ENCODE measurements around the gene TBX10.
"Not testable (repeated sequence)": the region's sequence is repeated elsewhere in the genome, so short reads cannot be mapped to it uniquely, and the experiment has no call there.

The TBX10 gene

DNA sequence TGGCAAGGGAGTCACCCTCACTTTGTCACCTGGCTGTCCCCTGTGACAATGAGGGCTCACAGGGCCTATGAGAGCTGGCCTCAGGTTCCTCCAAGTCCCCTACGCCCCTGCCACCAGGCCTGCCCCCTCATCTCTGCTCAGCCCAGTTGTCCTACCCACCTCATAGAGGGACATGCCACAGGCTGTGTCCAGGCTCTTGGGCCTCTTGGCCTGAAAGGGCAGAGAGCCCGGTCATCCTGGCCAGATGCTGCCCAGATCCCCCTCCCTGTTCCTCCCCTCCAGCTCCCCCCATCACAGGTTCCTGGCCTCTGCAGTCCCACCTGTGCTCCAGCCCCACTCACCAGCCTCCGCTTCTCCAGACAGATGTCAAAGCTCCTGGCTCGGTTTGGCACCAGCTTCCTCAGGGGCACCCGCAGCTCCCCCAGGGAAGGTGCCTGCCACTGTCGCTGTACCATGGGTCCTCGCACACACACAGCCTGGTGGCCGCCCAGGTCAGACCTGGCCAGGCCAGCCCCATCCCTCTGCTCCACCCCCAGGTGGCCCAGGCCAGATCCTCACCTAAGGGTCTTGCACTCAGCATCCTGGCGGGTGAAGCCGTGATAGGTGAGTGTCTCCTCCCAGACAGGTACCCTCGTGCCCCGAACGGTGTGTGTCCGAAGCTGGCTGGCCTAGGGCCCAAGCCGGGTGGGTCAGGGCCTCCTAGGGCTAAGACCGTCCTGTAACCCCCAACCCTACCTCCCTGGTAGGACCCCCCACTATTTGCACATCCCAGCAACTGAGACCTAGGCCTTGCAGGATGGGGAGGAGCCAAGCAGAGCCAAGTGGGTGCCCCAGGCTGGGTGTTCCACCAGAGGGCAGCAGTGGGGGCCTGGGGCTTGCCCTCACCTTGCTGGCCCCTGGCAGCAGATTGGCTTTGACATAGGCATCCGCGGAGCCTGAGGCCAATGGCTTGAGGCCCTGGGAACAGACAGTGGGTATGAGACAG lies 24.5 kb downstream of the TBX10 start:
- peak; percentile 18 for DNase-seq

DNA sequence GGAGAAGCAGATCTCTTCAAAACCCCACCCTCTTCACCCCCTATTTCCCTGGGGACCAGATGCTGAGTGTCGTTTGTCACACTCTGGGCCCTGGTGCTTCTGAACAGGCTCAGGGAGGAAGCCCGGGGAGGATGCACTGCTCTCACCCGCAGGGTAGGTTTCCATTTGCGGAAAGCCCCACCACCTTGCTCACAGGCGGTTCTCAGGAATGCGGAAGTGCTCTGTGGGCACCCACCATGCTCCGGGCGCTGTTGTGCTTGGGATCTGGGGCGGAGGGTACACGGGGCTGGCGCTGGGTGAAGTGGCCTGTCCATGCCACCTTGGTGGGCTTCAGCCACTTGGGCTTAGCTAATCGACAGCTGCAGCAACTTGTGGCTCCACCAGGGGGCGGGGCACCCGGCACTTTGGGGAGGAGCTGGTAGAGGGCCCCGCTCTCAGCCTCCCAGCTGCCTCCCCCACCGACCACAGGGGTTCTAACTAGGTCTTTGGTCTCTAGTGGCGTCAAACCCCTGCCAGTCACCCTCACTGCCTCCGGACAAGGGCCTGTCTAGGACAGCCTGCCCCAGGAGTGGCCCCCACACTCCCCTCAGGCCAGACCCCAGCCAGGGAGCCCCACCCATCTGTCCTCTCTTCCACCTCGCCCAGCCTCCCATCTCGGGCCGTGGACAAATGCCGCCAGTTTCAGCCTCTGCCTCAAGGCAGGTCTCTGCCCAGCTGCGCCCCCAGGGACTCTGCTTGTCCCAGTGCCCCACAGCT lies 25.4 kb downstream of the TBX10 start:
- DNase-seq: no peak

DNA sequence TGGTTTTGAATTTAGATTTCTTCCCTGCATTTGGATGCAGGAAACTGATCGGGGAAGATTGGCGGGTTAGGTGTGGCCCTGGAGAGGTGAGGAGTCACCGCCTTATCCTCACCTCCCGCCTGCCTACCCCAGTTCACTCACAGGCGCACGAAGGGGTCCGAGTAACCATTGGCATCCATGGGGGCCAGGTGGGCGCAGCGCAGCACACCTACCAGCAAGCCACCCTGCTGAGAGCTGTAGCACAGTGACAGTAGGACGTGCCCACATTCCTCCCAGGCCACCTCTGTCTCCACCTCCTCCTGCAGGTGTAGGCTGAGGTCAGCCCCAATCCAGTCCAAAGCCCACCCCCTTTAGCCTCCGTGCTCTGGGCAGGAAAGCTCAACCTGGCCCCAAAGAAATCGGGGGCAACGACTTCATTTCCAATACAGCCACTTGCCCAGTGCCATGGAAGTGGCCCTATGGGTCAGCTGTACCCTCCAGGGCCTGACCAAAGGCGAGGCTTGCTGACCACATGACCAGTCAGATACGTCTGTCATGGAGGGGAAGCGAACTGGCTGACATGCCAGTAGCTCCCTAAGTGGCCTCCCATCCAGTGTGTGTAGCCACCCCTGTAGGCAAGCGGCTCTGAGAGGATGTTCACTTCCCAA lies 26.1 kb downstream of the TBX10 start:
- no peak for DNase-seq

DNA sequence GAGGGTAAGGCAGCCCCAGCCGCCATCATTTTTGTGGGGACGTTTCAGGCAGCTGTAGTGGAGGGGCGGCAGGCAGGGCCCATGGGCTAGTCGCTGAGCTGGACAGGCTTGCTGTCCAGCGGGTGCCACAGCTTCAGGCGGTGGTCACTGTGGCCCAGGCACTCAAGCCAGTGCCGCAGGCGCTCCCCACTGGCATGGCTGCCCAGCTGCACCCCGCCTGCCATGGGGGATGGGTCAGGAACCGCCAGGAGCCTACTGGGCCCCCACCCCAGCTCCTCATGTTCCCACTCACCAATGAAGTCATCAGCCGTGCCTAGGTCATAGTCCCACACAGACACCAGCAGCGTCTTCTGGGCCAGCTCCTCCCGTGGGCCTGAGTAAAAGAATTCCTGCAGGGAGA lies 26.8 kb downstream of the TBX10 start:
- DNase-seq: no peak

GRCh38 chr11:67611704-67612587 lies 27.6 kb downstream of the TBX10 start:
- no peak for DNase-seq

GRCh38 chr11:67611165-67611564 lies 28.4 kb downstream of the TBX10 start:
- DNase-seq: no peak

GRCh38 chr11:67610302-67610868 lies 29.2 kb downstream of the TBX10 start:
- no peak for DNase-seq

DNA sequence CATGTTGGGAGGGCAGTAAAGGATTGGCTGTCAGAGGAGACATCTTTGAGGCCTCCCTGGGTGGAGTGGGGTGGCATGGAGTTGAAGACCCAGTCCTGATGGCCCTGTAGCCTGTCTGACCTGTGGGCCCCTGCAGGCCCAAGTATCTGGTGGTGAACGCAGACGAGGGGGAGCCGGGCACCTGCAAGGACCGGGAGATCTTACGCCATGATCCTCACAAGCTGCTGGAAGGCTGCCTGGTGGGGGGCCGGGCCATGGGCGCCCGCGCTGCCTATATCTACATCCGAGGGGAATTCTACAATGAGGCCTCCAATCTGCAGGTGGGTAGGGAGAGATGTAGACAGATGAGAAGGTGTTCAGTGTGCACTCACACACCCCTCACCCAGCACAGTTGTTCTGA lies 30.2 kb downstream of the TBX10 start:
- no peak for DNase-seq

DNA sequence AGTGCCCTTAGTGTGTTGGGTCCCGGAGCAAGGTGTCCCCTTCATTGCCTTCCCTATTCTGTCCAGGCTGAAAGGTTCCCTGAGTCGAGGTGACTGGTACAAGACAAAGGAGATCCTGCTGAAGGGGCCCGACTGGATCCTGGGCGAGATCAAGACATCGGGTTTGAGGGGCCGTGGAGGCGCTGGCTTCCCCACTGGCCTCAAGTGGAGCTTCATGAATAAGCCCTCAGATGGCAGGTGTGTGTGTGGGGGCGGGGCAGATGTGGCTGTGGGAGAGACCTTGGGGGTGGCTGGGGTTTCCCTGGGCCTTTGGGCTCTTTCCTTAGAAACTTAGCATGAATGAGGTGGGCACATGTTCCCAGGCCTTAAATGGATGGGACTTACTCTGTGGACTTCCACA lies 31.1 kb downstream of the TBX10 start:
- DNase-seq: no peak

- no peak for DNase-seq
Measured at GRCh38 chr11:67607507-67607906, 32.1 kb downstream of the TBX10 start.

DNA sequence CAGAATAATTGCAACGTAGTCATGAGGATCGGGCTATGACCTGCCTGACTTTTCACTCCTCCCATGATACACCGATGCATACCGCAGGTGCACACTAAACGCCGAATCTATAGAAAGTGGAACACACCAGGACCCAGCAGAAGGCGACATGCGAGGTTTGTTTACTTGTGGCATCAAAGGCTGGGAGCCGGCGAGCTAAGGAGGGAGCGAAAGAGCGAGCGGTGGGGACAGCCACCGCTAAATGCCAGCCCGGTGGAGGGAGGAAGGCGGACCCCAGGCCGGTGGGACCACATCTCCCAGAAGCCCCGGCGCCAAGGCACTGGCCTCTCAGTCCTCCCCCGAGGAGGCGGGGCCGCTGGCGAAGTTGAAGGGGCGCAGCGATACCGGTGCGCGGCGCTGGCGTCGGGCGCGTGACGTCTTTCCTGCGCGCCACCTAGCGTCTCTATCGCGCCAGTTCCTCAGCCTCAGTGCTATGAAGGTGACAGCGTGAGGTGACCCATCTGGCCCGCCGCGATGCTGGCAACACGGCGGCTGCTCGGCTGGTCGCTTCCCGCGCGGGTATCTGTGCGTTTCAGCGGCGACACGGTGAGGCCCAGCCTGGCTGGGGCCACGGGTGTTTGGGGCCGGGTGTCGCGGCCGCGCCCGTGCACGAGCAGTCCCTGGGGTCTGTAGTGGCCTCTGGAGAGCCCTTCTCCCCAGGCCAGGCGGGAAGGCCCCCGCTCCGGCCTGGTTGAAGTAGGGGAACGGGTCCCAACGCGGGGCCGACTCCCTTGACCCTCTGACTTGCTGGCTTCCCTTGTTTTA lies 32.9 kb downstream of the TBX10 start, which contains the start of gene NDUFV1:
NDUFV1 (plus strand) TSS at position 445 of the 804 bp plus-strand sequence; CDS start at position 514, 69 bp downstream.
- DNase-seq: peak; percentile 97

DNA sequence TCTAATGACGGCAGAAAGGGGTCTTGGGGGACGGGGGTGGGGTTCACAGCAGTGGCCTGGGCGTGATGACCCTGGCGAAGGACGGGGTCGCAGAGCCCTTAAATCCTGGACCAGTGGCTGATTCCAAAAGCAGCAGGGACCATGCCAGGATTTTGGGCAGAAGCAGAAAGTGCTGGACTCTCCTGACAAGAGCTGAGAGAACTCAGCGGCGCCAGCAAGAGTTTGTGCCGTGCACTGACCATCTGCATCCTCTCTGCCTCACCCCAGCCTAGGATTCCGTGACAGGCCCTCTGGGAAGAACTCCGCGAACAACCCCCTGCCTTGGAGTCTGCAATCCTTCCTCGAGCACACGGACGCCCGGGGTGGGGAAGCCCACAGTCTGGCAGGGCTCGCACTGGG lies 33.5 kb downstream of the TBX10 start:
- no peak for DNase-seq

GRCh38 chr11:67605231-67606011 lies 34.1 kb downstream of the TBX10 start:
- no peak for DNase-seq

DNA sequence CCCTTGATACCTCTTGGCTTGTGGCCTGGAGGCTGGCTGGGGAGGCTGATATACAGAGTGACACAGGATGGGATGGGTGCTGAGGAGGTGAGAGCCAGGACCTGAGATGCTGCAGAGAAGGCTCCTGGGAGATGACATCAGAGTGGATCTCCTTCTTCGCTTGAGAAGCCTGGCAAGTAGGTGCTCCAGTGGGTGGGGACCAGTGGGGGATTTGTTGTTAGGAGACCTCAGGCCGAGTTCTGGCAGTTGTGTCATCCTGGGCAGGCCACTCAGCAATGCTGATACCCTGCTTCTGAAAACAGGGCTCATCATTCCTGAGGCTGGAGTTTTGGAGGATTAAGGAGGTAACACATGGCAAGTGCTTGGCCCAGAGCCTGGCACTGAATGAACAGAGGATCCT lies 34.7 kb downstream of the TBX10 start:
- no peak for DNase-seq

DNA sequence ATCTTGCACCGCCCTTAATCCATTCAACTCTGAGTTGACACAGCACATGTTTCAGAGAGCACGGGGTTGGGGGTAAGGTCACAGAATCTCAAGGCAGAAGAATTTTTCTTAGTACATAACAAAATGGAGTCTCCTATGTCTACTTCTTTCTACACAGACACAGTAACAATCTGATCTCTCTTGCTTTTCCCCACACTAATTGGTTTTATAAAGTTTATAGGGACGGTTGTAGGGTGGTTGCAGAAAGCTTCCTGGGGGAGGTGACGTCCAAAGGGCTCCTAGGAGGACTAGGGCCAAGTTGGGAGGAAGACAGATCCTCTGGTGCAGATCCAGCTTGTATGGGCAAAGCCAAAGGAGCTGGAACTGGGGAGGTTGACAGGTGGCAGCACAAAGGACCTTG lies 35.4 kb downstream of the TBX10 start:
- DNase-seq: not testable (repeated sequence)

- no peak for DNase-seq
Measured at GRCh38 chr11:67601098-67601497, 38.5 kb downstream of the TBX10 start.

DNA sequence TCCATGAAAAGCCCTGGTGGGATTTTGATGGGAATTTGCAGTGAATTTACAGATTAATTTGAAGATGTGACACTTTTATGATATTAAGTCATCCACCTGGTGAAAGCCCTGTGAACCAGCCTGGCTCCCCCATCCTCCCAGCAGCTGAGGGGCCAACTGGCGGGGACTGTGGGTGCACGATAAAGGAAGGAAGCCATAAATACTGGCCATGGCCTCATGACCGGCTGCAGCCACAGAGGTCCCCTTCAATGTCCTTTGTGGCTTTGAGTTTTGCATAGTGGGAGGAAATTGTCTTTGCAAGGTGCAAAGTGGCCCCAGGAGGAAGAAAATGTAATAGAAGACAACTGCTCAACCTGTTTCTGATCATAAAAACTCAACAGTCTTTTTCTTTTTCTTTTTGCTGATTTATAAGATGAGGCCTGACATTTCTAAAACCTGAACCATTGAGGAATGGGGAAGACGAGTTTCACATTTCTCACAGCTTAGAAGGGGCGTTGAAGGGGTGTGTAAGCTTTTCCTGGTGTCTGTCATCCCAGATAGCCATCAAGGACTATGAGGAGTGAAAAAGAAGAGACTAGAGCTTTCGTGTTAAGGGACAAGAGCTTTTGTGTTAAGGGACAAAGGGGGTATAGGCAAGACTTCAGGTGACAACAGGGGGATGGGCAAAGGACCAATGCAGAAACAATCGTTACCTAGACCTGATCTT lies 39.1 kb downstream of the TBX10 start:
- DNase-seq: no peak

- DNase-seq: no peak
Measured at GRCh38 chr11:67599149-67599548, 40.4 kb downstream of the TBX10 start.

GRCh38 chr11:67597963-67598362 lies 41.6 kb downstream of the TBX10 start:
- DNase-seq: not testable (repeated sequence)

DNA sequence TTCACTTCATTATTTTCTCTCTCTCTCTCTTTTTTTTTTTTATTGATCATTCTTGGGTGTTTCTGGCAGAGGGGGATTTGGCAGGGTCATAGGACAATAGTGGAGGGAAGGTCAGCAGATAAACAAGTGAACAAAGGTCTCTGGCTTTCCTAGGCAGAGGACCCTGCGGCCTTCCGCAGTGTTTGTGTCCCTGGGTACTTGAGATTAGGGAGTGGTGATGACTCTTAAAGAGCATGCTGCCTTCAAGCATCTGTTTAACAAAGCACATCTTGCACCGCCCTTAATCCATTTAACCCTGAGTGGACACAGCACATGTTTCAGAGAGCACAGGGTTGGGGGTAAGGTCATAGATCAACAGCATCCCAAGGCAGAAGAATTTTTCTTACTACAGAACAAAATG lies 42.1 kb downstream of the TBX10 start:
- DNase-seq: not testable (repeated sequence)

Measured in NCI-H510A (cell line).